HG03520 (cell line): Measurements from ENCODE around the gene LHFPL6.

ENCODE experiments used
- ATAC-seq: cut with Tn5 transposase; IDR thresholded peaks from one replicate; pipeline ENCODE4 v1.9.1; 2021; ENCODE audit warnings: mild to moderate bottlenecking, moderate library complexity; ENCODE audit not compliant: unreplicated experiment

Gene LHFPL6

DNA sequence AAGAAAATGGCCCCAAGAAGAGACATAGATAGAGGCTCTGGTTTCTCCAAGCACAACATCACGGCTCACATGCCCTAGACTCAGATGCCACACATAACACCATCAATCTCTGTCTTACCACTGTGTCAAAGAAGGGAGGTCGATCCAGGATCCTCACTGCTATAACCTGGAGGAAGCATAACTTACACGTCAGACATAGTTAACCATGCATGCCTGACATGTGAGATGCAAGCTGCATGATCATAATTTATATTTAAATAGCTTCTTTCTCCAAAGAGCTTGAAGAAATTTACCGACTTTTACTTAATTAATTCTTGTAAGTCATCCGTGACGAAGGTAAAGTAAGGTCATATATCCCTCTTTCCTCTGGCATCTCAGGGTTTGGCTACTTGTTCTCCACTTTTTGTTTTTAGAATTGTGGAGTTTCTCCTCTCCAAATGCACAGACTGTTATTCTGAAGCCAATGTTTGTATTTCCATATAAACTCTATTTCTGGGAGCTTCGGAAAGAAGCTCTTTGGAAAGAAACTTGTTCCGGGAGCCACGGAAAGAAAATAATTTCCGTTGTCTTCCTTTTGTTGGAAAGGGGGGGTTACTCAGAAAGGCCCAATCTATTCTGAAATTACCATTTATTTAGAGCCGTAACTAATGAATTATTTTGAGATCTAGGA lies 205.6 kb downstream of the LHFPL6 start:
- no peak for ATAC-seq

- ATAC-seq, result no peak
Observed at GRCh38 chr13:39394796-39395678, 208.0 kb downstream of the LHFPL6 start.

DNA sequence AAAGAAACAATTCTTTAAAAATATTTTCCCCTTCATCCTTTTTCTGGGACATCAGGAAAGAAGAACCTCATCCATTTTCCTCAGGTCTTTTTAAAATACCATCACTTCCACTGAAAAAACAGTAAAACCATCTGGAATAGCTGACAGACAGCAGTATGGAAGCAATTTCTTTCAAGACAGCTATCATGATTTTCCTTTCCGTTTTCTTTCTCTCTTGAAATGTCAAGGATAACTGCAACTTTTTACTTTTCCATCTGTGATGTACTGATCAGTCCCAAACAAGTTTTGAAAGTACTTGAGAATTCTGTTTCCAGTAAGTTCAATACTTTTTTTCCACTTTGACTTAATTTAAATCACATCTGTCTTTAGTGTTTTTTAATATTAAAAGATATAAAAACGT lies 211.2 kb downstream of the LHFPL6 start:
- ATAC-seq, result no peak

DNA sequence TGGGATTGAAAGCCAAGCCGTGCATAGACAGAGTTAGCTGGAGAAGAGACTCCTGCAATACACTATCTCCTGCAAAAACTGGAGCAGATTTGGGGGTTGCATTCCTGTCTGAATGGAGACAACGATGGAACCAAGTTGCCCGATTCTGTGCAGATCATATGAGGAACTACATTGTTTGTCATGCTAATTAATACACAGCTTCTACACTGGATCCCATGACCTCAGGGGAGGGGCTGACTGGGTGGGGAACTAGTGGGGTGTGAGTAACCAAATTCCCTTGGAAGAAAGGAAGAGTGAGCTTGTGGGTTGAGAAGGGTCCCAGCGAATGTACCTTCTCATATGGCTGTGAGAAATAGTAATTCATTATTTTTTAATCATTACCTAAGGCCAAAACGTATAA lies 214.0 kb downstream of the LHFPL6 start:
- ATAC-seq, result no peak

DNA sequence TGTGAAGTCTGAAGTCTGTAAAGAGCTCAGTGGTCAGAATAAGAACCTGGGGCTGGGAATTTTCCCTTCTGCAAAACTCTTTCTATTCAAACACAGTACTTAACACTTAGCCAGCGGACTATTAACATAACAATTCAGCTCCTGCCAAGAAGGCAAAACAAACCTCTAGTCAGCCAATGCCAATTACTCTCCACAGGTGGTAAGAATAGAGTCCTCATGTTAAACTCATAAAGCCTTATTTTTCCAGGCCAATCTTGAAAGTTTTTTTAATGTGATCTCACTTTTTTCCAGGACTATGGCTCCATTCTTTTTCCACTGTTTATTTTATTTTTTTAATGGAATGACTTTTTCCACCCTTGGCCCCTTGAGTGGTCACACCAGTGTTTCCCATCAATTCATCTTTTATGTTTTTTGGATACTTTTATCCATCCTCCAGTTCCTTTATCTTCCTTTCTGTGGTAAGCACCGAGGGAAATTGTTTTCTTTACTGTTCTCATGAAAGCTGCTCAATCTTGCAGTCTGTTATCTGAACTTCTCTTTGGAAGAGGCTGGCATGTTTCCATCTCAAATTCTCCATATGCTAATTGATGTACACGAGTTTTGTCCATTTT lies 217.3 kb downstream of the LHFPL6 start:
- no peak for ATAC-seq

- no peak for ATAC-seq
Observed at GRCh38 chr13:39385154-39385553, 217.8 kb downstream of the LHFPL6 start.

DNA sequence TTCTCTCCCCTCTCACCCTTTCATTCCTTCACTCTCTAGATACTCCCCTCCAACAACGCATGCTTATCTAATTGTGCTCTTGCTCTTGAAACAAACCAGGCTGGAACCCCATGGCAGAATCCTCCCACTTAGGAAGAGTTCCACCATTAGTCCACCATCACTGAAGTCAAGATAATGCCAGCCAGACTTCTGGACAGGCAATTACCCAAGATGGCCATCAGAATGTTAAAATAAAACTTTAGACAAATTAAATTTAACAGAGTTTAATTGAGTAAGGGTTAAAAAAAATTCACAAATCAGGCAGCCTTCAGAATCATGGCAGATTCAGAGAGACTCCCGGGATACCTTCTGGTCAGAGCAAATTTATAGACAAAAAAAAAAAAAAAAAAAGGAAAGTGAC lies 221.5 kb downstream of the LHFPL6 start:
- ATAC-seq, result no peak

- no peak for ATAC-seq
Observed at GRCh38 chr13:39379667-39380655, 223.0 kb downstream of the LHFPL6 start.

DNA sequence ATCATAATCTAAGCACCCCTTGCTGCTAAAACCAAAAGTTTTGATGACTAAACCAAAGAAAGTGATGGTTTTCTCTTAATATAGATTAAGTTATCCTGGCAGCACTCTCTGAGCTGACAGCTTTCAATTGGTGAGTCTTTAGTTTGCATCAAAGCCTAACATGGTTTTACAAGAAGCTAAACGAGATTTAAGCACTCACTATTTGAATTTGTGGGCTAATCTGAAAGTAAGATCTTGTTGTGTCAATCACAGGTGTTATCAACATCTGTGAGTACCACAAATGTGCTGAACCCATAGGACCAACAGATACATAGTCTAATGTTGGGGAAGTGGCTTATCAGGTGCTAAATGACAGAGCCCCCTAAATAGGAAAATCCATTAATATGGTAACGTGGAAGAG lies 223.9 kb downstream of the LHFPL6 start:
- peak; percentile 94 for ATAC-seq

DNA sequence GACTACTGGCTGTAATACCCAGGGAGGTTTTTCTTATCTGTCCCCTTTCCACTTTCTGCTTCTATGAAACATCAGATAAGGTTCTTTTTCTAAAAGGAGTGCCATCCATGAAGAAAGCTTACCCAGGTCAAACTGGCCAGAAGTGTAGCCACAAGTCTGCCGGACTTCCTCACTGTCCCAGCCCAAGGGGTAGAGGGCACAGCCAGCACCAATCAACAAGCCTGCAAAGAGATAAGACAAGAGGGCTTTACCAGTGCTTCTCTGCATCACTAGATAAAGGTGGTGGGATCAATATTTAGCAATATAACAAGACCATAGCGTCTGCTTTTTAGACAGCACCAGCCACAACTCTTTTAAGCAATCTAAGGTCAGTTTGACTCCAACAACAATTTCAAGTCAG lies 224.7 kb downstream of the LHFPL6 start:
- ATAC-seq, result no peak

DNA sequence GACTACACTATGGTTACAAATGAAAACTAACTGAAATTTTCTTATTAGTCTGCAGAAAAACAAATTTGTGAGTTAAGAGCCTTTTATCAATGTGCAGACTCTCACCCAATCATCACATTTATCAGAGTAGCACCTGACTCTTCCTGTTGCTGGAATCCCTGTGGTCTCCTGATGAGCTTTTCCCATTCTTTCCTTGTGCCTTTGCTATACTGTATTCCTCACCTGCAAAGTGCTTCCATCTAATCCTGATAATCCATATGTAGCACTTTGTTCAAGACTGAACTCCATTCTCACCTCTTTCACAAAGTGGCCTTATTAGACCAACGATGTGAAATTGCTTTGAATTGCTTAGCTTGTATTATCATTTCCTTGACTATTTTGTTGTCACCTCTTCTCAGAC lies 225.3 kb downstream of the LHFPL6 start:
- no peak for ATAC-seq

DNA sequence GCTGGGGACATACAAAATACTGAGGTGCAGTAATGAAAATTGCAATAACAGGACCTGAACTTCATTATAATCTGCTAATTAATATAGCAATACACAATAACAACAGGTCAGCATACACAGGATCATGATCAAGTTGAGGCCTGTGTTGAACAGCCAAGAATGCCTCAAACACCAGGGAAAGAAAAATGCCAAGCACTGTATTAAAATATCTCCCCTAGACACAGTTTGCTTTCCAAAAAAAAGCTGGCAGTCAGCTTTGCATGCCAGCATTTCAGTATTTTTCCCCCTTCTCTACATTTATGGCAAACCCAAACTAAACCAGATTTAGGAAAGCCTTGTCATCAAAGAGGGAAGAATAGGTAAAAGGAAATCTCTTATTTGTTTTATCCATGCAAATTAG lies 226.9 kb downstream of the LHFPL6 start:
- no peak for ATAC-seq

DNA sequence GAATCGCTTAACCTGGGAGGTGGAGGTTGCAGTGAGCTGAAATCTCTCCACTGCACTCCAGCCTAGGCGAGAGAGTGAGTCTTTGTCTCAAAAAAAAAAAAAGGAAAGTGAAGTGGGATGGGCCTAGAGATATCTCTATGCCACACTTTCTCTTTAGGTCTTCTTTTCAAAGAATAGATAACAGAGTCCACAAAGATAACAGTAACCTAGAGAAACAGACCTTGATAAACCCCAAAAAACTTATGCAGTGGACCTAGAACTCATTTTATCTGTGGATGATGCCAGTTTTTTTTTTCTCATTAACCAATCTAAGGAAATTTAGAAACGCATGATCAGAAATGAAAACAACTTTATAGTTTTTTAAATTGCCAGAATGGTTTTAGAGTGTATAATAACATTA lies 227.4 kb downstream of the LHFPL6 start:
- no peak for ATAC-seq

- no peak for ATAC-seq
Observed at GRCh38 chr13:39374741-39375189, 228.2 kb downstream of the LHFPL6 start.

- no peak for ATAC-seq
Observed at GRCh38 chr13:39373145-39373544, 229.8 kb downstream of the LHFPL6 start.

- no peak for ATAC-seq
Observed at GRCh38 chr13:39371706-39372105, 231.3 kb downstream of the LHFPL6 start.

DNA sequence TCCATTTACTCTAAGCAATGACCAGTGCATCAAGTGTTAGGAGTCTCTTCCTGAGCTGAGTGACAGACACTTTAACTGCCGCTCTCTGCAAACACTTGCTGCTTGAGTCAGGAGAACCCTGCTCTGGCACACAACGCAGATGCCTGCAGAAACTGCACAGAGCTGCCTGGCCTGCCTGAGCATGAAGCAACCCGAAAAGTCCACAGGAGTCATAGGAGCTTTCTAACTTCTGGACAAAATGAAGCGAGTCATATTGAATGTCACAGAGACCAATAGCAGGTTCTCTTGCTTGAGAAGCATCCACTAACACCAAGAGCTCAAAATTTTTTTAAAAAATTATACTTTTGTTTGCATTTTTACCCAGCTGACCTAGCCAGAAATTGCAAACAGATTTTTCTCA lies 232.4 kb downstream of the LHFPL6 start:
- no peak for ATAC-seq

DNA sequence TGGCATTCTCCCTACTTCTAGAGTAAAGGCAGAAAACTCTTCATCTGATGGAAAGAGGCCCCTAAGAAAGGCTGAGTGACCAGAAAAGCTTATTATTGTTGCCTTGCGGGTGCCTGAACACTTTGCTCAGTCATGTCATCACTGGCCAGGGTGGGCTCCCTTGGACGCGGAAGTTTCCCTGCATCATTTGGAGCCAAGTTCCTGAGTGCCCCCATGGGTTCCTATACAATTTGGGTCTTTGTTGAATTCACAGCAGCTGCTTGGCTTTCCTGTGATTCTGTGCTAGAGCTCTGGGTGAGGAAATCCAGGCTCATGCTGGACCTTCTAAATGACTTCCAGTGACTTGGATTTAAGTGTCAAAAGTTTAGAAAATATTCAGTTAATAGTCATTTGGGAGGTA lies 232.9 kb downstream of the LHFPL6 start:
- no peak for ATAC-seq

GRCh38 chr13:39369161-39369890 lies 233.7 kb downstream of the LHFPL6 start:
- ATAC-seq, result no peak

GRCh38 chr13:39365879-39366278 lies 237.1 kb downstream of the LHFPL6 start:
- no peak for ATAC-seq
